AG09309 (cell line): ENCODE measurements around the gene CDCP2.

Source experiments
- DNase-seq: peaks from one replicate; pipeline ENCODE4 v3.0.0-alpha.2; 2010; ENCODE audit warnings: low read depth
- H3K4me3 ChIP-seq: 2 replicates; pipeline ENCODE4 v1.5.1; 2011; ENCODE audit warnings: mild to moderate bottlenecking, low read depth, low read length, moderate library complexity; ENCODE audit not compliant: control insufficient read depth
- CTCF ChIP-seq: IDR thresholded peaks from 2 replicates; pipeline ENCODE4 v1.5.1; 2011; ENCODE audit warnings: mild to moderate bottlenecking, low read depth, low read length, inconsistent platforms; ENCODE audit not compliant: insufficient read depth, control insufficient read depth; ENCODE audit errors: missing control alignments

Gene CDCP2

GRCh38 chr1:54139711-54140110 is 13.1 kb downstream of the CDCP2 start:
- TF ChIP-seq CTCF, result no peak
- H3K4me3 ChIP-seq, result no peak overlapping the region
- DNase-seq, result no peak

GRCh38 chr1:54138994-54139393 is 13.8 kb downstream of the CDCP2 start:
- DNase-seq, result no peak
- H3K4me3 ChIP-seq, result no peak overlapping the region

GRCh38 chr1:54137534-54138061 is 15.2 kb downstream of the CDCP2 start:
- DNase-seq, result peak; percentile 55
- no peak for TF ChIP-seq CTCF
- H3K4me3 ChIP-seq, result no peak overlapping the region

More at GRCh38 chr1:54138994-54139393, 13.8 kb downstream of the CDCP2 start:
- no peak for TF ChIP-seq CTCF

- no peak overlapping the region for H3K4me3 ChIP-seq
- no peak for TF ChIP-seq CTCF
- DNase-seq, result no peak
These were observed 15.8 kb downstream of the CDCP2 start for GRCh38 chr1:54136963-54137533.

GRCh38 chr1:54136269-54136896 is 16.4 kb downstream of the CDCP2 start:
- no peak for TF ChIP-seq CTCF
- no peak overlapping the region for H3K4me3 ChIP-seq
- no peak for DNase-seq

- no peak for DNase-seq
- no peak overlapping the region for H3K4me3 ChIP-seq
- TF ChIP-seq CTCF, result no peak
These were observed 17.2 kb downstream of the CDCP2 start for GRCh38 chr1:54135436-54136120.
